ENCODE data around the gene RTN4R. TPM values are rescaled to one million over a fixed set of nuclear protein-coding genes. Genes with fewer than 3 reads are reported as not detected.
A peak's percentile ranks its signal among the peaks of the same experiment; 100 is the strongest.
"Not testable (repeated sequence)": the region's sequence is repeated elsewhere in the genome, so short reads cannot be mapped to it uniquely, and the experiment has no call there.

RTN4R gene
- total and polyA plus RNA-seq, 3 donors from 2014 or later: 2.1 to 6.1 (median 5.1) TPM

- WGBS, 2 donors: 71 to 78% methylated on average over 8 of the region's 20 CpGs
- H3K27me3 ChIP-seq; H3K4me3 ChIP-seq; H3K4me1 ChIP-seq; DNase-seq; H3K27ac ChIP-seq; H3K9me3 ChIP-seq; H3K36me3 ChIP-seq (ENCODE audit: low read depth, missing control alignments); intact Hi-C loops (cut with DNase I; ENCODE audit: low total_unique reads): not testable (repeated sequence)
Observed at GRCh38 chr22:20286784-20287423, 18.8 kb upstream of the RTN4R start.

- H3K27ac ChIP-seq; H3K27me3 ChIP-seq; intact Hi-C loops (cut with DNase I; ENCODE audit: low total_unique reads); H3K36me3 ChIP-seq (ENCODE audit: low read depth, missing control alignments); H3K9me3 ChIP-seq; H3K4me1 ChIP-seq; DNase-seq; H3K4me3 ChIP-seq: not testable (repeated sequence)
- WGBS, 2 donors: 28 to 42% methylated on average over 8 of the region's 8 CpGs
Observed at GRCh38 chr22:20286312-20286660, 18.2 kb upstream of the RTN4R start.

GRCh38 chr22:20285473-20286311 is 17.6 kb upstream of the RTN4R start:
- H3K36me3 ChIP-seq (ENCODE audit: low read depth, missing control alignments); H3K4me1 ChIP-seq; H3K27me3 ChIP-seq; H3K4me3 ChIP-seq; H3K9me3 ChIP-seq; intact Hi-C loops (cut with DNase I; ENCODE audit: low total_unique reads); H3K27ac ChIP-seq: not testable (repeated sequence)
- peak; percentile 25 to 80 (median 72) for TF ChIP-seq CTCF (IDR thresholded peaks at IDR 0.05)
- DNase-seq: peak; percentile 88
- WGBS, 2 donors: 18 to 45% methylated on average over 5 to 12 of the region's 12 CpGs

- Histone ChIP-seq H3K36me3 (ENCODE audit: low read depth, missing control alignments) (no peaks in the 10 kb centered on the region), H3K9me3 (no peaks in the 10 kb centered on the region), H3K4me1 (no peaks in the 10 kb centered on the region), H3K4me3 (no peak overlapping the region), H3K27me3 (no peaks in the 10 kb centered on the region), H3K27ac (no peak overlapping the region)
- WGBS, 2 donors: 90 to 93% methylated on average over 6 to 13 of the region's 13 CpGs
- DNase-seq: no peak
- no peak for TF ChIP-seq CTCF (IDR thresholded peaks at IDR 0.05)
- no peak for TF ChIP-seq POLR2A (IDR thresholded peaks at IDR 0.05)
- intact Hi-C loops (cut with DNase I; ENCODE audit: low total_unique reads): loop anchor here (5.0 kb wide), 1 partner anchor 127 kb away; no protein-coding TSS in a partner anchor
Observed at GRCh38 chr22:20284471-20285086, 16.5 kb upstream of the RTN4R start.

- H3K27me3 ChIP-seq: no peaks in the 10 kb centered on the region
- intact Hi-C loops (cut with DNase I; ENCODE audit: low total_unique reads): loop anchor here (5.0 kb wide), 1 partner anchor 126 kb away; no protein-coding TSS in a partner anchor
- no peak overlapping the region for H3K4me3 ChIP-seq
- no peaks in the 10 kb centered on the region for H3K36me3 ChIP-seq (ENCODE audit: low read depth, missing control alignments)
- DNase-seq: no peak
- no peak overlapping the region for H3K27ac ChIP-seq
- no peaks in the 10 kb centered on the region for H3K4me1 ChIP-seq
- WGBS, 2 donors: 82% methylated on average over 5 of the region's 5 CpGs; no CpG with 5 or more reads in 1 of the 2 donors
- H3K9me3 ChIP-seq: no peaks in the 10 kb centered on the region
- no peak for TF ChIP-seq POLR2A (IDR thresholded peaks at IDR 0.05)
Observed at GRCh38 chr22:20283674-20284066, 15.6 kb upstream of the RTN4R start.

All from testis (tissue), 3 donors.